OCI-LY1 (cell line): ENCODE results near the gene TRUB2.

Source experiments
- CTCF ChIP-seq: fragments of 200-600 bp; sonication (generic), shearing (Covaris generic); IDR thresholded peaks from 2 replicates; pipeline ENCODE4 v1.5.1; 2017; ENCODE audit warnings: mild to moderate bottlenecking, antibody characterized with exemption, low read length, moderate library complexity, mixed read lengths
- EZH2 ChIP-seq: fragments of 200-600 bp; sonication (generic), shearing (Covaris generic); IDR thresholded peaks from 2 replicates; pipeline ENCODE4 v1.8.0; 2017; ENCODE audit warnings: borderline replicate concordance, mixed run types, mild to moderate bottlenecking, antibody characterized with exemption, low read length, moderate library complexity, mixed read lengths

DNA sequence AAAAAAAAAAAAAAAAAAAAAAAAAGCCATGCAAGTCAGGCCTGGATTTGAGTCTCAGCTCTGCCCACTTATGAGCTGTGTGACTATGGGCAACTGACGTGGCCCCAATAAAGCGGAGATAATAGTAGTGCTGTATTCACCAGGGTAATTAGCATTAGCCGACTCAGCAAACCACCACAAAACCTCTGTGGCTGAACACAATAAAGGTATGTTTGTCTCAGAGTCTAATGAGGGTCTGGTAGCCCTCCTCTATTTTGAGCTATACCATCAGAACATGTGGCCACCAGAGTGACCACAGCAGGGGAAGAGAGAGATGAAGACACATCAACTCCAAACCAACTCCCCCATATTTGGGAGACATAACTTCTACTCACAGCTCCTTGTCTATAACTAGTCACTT lies 30.2 kb downstream of the TRUB2 start:
- no peak for TF ChIP-seq CTCF
- TF ChIP-seq EZH2: no peak
